Occipital lobe (tissue), 2 donors: ENCODE results near the gene RERE. TPM values are rescaled to one million over a fixed set of nuclear protein-coding genes. Genes with fewer than 3 reads are reported as not detected.
A peak's percentile ranks its signal among the peaks of the same experiment; 100 is the strongest.

ENCODE experiments used
- DNase-seq: peaks from one replicate; lab custom pipeline; 2025; lab: John Stamatoyannopoulos, UW
- total RNA-seq: library from RNA; depleted of rRNA; stranded (reverse); fragments of >200 nt; gene quantifications from one replicate; pipeline ENCODE4 v1.2.3, GENCODE V29; 2014

RERE gene
- total RNA-seq, 1 donor from 2014 or later, result 1,292 TPM

GRCh38 chr1:8551613-8552489, 265.6 kb downstream of the RERE start:
- no peak for DNase-seq

- DNase-seq, result no peak
These were observed 266.4 kb downstream of the RERE start for GRCh38 chr1:8551057-8551456.

- DNase-seq, result no peak
These were observed 269.6 kb downstream of the RERE start for GRCh38 chr1:8547791-8548190.

- no peak for DNase-seq
These were observed 272.4 kb downstream of the RERE start for GRCh38 chr1:8545078-8545477.

GRCh38 chr1:8544644-8545043, 272.8 kb downstream of the RERE start:
- no peak for DNase-seq

GRCh38 chr1:8543965-8544364, 273.5 kb downstream of the RERE start:
- no peak for DNase-seq

GRCh38 chr1:8541961-8542521, 275.4 kb downstream of the RERE start:
- DNase-seq, result no peak

GRCh38 chr1:8540971-8541370, 276.5 kb downstream of the RERE start:
- no peak for DNase-seq

- no peak for DNase-seq
These were observed 277.0 kb downstream of the RERE start for GRCh38 chr1:8540261-8540941.

GRCh38 chr1:8539683-8540082, 277.8 kb downstream of the RERE start:
- no peak for DNase-seq

GRCh38 chr1:8538502-8538901, 278.9 kb downstream of the RERE start:
- DNase-seq, result no peak

GRCh38 chr1:8537991-8538390, 279.4 kb downstream of the RERE start:
- no peak for DNase-seq

GRCh38 chr1:8536515-8536914, 280.9 kb downstream of the RERE start:
- DNase-seq, result no peak

- no peak for DNase-seq
These were observed 283.5 kb downstream of the RERE start for GRCh38 chr1:8533907-8534306.

- no peak for DNase-seq
These were observed 284.3 kb downstream of the RERE start for GRCh38 chr1:8533124-8533523.

- no peak for DNase-seq
These were observed 287.5 kb downstream of the RERE start for GRCh38 chr1:8529901-8530300.

- DNase-seq, result no peak
These were observed 289.5 kb downstream of the RERE start for GRCh38 chr1:8527941-8528340.

- peak; percentile 94 for DNase-seq
These were observed 291.7 kb downstream of the RERE start for GRCh38 chr1:8525558-8526275.

- no peak for DNase-seq
These were observed 292.3 kb downstream of the RERE start for GRCh38 chr1:8525216-8525557.

GRCh38 chr1:8524627-8525157, 292.7 kb downstream of the RERE start:
- DNase-seq, result no peak

- DNase-seq, result no peak
These were observed 293.7 kb downstream of the RERE start for GRCh38 chr1:8523666-8524206.
